ENCODE data around the gene KRT71.

- TF ChIP-seq JUND (IDR thresholded peaks at IDR 0.05) (no peak), POLR2A (IDR thresholded peaks at IDR 0.05; ENCODE audit: borderline replicate concordance, extremely low read depth, insufficient read depth, insufficient read length) (no peak)
Measured at GRCh38 chr12:52600475-52600874, 47.5 kb upstream of the KRT71 start.
